HepG2 (cell line): Measurements from ENCODE around the gene ANXA9.

ENCODE experiments used
- ARNT2 ChIP-seq: sonication (generic); formaldehyde crosslinking; IDR thresholded peaks from 2 replicates; pipeline ENCODE4 v1.8.0; 2022; ENCODE audit warnings: mild to moderate bottlenecking, low read depth, missing genetic modification reagents, moderate library complexity
- CBX5 ChIP-seq: sonication (generic); formaldehyde crosslinking; IDR thresholded peaks from 2 replicates; pipeline ENCODE4 v1.4.0; 2020; ENCODE audit warnings: missing genetic modification reagents, borderline replicate concordance
- NFYC ChIP-seq: IDR thresholded peaks from 2 replicates; pipeline ENCODE4 v1.6.1; 2016; ENCODE audit warnings: missing genetic modification reagents, missing compliant biosample characterization
- ZNF652 ChIP-seq: IDR thresholded peaks from 2 replicates; pipeline ENCODE4 v1.6.1; 2016; ENCODE audit warnings: low read depth, borderline replicate concordance

DNA sequence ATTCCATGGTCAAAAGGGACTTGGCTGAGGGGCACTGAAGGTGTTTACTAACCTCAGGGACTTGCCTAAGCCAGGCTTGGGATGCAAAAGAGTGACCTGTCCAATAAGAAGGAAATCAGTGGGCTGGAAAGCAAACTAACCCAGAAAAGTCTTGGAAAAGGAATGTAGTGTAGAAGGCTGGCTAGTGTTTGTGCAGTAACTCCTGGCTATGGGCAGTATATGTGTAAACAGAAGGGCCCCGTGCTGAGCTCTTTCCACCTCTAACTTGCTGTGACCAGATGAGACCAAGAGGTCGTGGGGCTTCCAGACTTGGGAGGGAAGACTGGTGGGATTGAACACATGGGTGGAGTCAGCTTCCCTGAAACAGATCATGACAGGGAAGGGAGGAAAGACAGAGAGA, 20.5 kb downstream of the ANXA9 start:
- TF ChIP-seq NFYC (CRISPR knock-in tag) = no peak
- TF ChIP-seq ZNF652 (CRISPR knock-in tag) = no peak
- no peak for TF ChIP-seq ARNT2 (CRISPR knock-in tag)
- no peak for TF ChIP-seq CBX5
